CD4-positive, CD25-positive, alpha-beta regulatory T cell (primary cell): Measurements from ENCODE around the gene ARHGEF26. TPM values are rescaled to one million over a fixed set of nuclear protein-coding genes. Genes with fewer than 3 reads are reported as not detected.

Experiments
- ATAC-seq, 2 donors: fragments of 150-1000 bp; cut with Tn5 transposase; one replicate each; pipeline ENCODE4 v1.10.0; 2021; ENCODE audit warnings: low read depth in 2 of 2, moderate number of reproducible peaks in 2 of 2, moderate library complexity in 1 of 2
- DNase-seq, 3 donors: peaks; one replicate each; pipeline versions ENCODE4 v3.0.0 to v3.0.0-alpha.2; 2012 to 2022; ENCODE audit warnings: mixed read lengths in 1 of 3
- H3K27ac ChIP-seq: one replicate; pipeline ENCODE4 v1.7.0; 2013; ENCODE audit warnings: mild to moderate bottlenecking, low read length; ENCODE audit not compliant: insufficient read depth, poor library complexity, severe bottlenecking
- H3K27me3 ChIP-seq: one replicate; pipeline ENCODE4 v1.7.0; 2013; ENCODE audit warnings: low read length; ENCODE audit not compliant: control insufficient read depth, insufficient read depth
- H3K36me3 ChIP-seq: one replicate; pipeline ENCODE4 v1.7.0; 2013; ENCODE audit warnings: mild to moderate bottlenecking, low read length, moderate library complexity; ENCODE audit not compliant: control insufficient read depth, insufficient read depth
- H3K4me1 ChIP-seq: 2 replicates; pipeline ENCODE4 v1.7.0; 2013; ENCODE audit warnings: mild to moderate bottlenecking, low read length; ENCODE audit not compliant: insufficient read depth, control insufficient read depth, poor library complexity, severe bottlenecking
- H3K4me3 ChIP-seq: one replicate; pipeline ENCODE4 v1.7.0; 2013; ENCODE audit warnings: low read depth, mild to moderate bottlenecking, low read length, moderate library complexity
- H3K9me3 ChIP-seq, 2 experiments: 1 replicate in 1 of 2; 2 replicates in 1 of 2; pipeline ENCODE4 v1.7.0; 2013; ENCODE audit warnings: low read length in 2 of 2, mild to moderate bottlenecking in 1 of 2, moderate library complexity in 1 of 2; ENCODE audit not compliant: control insufficient read depth in 2 of 2
- H3K27ac Mint-ChIP-seq, 3 donors: one replicate each; pipeline ENCODE4 v1.8.0; 2020 to 2022; ENCODE audit warnings: mild to moderate bottlenecking in 3 of 3, mixed read lengths in 3 of 3, moderate library complexity in 2 of 3
- H3K27me3 Mint-ChIP-seq: one replicate; pipeline ENCODE4 v1.8.0; 2022; ENCODE audit warnings: mild to moderate bottlenecking, mixed read lengths
- H3K36me3 Mint-ChIP-seq: one replicate; pipeline ENCODE4 v1.8.0; 2020; ENCODE audit warnings: mixed read lengths
- H3K4me1 Mint-ChIP-seq, 4 donors: one replicate each; pipeline ENCODE4 v1.8.0; 2020 to 2022; ENCODE audit warnings: mixed read lengths in 4 of 4, mild to moderate bottlenecking in 1 of 4
- H3K4me3 Mint-ChIP-seq, 4 donors: one replicate each; pipeline ENCODE4 v1.8.0; 2020 to 2022; ENCODE audit warnings: mild to moderate bottlenecking in 4 of 4, mixed read lengths in 4 of 4, moderate library complexity in 3 of 4
- H3K9me3 Mint-ChIP-seq, 7 donors: one replicate each; pipeline ENCODE4 v1.8.0; 2020 to 2022; ENCODE audit warnings: mixed read lengths in 7 of 7, mild to moderate bottlenecking in 3 of 7, moderate library complexity in 2 of 7
- polyA plus RNA-seq, 4 donors: library from polyadenylated mRNA; unstranded; fragments of 300-500 nt; fragmentation: Illumina TruSeq; gene quantifications; one replicate each; pipeline ENCODE4 v1.2.3, GENCODE V29; 2021
- total RNA-seq: library from RNA; stranded (reverse); gene quantifications from one replicate; pipeline ENCODE4 v1.2.3, GENCODE V29; 2022

Gene ARHGEF26
- total and polyA plus RNA-seq, 5 donors from 2014 or later, result 0.09 to 0.13 TPM; not detected in 3

- Mint-ChIP-seq H3K27ac (no peak overlapping the region), H3K4me1 (no peaks in the 10 kb centered on the region), H3K9me3 (no peaks in the 10 kb centered on the region), H3K4me3 (no peak overlapping the region), H3K36me3 (no peaks in the 10 kb centered on the region), H3K27me3 (no peaks in the 10 kb centered on the region)
- no peaks in the 10 kb centered on the region for H3K4me1 ChIP-seq
- no peaks in the 10 kb centered on the region for H3K27me3 ChIP-seq
- no peaks in the 10 kb centered on the region for H3K36me3 ChIP-seq
- no peaks in the 10 kb centered on the region for H3K9me3 ChIP-seq
- ATAC-seq (no peak), DNase-seq (no peak)
- H3K4me3 ChIP-seq, result no peak overlapping the region
- H3K27ac ChIP-seq, result no peak overlapping the region
Measured at GRCh38 chr3:154102225-154102624, 19.0 kb upstream of the ARHGEF26 start.

- H3K27me3 Mint-ChIP-seq, result no peaks in the 10 kb centered on the region
- no peaks in the 10 kb centered on the region for H3K36me3 Mint-ChIP-seq
- H3K9me3 Mint-ChIP-seq, result no peaks in the 10 kb centered on the region
- no peaks in the 10 kb centered on the region for H3K4me1 ChIP-seq
- no peaks in the 10 kb centered on the region for H3K9me3 ChIP-seq
- DNase-seq, result no peak
- no peak overlapping the region for H3K27ac Mint-ChIP-seq
- H3K4me3 Mint-ChIP-seq, result no peak overlapping the region
- no peak overlapping the region for H3K27ac ChIP-seq
- no peaks in the 10 kb centered on the region for H3K4me1 Mint-ChIP-seq
- no peaks in the 10 kb centered on the region for H3K27me3 ChIP-seq
- H3K4me3 ChIP-seq, result no peak overlapping the region
- H3K36me3 ChIP-seq, result no peaks in the 10 kb centered on the region
- no peak for ATAC-seq
Measured at GRCh38 chr3:154105218-154105975, 15.8 kb upstream of the ARHGEF26 start.

- no peak overlapping the region for H3K4me3 ChIP-seq
- no peaks in the 10 kb centered on the region for H3K9me3 Mint-ChIP-seq
- ATAC-seq (no peak), DNase-seq (no peak)
- peaks cover 14% of the 10 kb centered on the region for H3K27me3 Mint-ChIP-seq
- H3K4me3 Mint-ChIP-seq, result no peak overlapping the region
- no peaks in the 10 kb centered on the region for H3K4me1 ChIP-seq
- H3K27ac Mint-ChIP-seq, result no peak overlapping the region
- no peak overlapping the region for H3K27ac ChIP-seq
- no peaks in the 10 kb centered on the region for H3K36me3 ChIP-seq
- no peaks in the 10 kb centered on the region for H3K9me3 ChIP-seq
- H3K36me3 Mint-ChIP-seq, result no peaks in the 10 kb centered on the region
- H3K27me3 ChIP-seq, result peaks cover 3% of the 10 kb centered on the region
- no peaks in the 10 kb centered on the region for H3K4me1 Mint-ChIP-seq
Measured at GRCh38 chr3:154111365-154111935, 9.7 kb upstream of the ARHGEF26 start.

DNA sequence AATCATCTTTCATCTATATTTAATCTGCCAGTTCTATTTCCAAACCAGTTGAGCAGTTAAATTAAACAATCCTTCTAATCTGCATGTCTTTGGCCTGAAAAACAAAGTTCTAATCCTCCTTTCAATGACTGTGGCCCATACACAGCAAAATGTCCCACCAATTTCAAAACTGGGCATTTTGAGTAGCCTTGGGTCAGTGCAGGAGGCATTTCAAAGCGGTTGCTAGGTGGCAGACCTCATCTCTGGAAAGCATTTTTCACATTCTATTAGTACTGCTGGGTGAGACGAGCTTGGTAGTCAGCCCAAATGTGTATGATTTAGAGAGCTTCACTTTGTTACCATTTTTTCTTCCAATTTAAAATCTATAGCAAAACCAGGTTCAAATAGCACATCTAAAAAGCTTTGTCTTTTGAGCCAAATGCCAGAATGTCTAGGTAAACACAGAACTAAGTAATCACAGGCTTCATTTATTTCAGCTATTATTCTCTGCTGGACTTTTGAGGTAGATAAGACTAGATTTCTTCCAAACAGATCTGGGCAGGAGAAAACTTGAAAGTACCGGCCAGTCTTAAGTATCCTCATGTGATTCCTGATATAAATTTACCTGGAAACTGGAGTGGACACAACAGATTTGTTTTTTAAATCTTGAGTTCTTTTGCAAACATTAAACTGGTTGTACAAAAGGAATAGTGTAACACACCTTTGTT is 8.9 kb upstream of the ARHGEF26 start:
- no peaks in the 10 kb centered on the region for H3K4me1 ChIP-seq
- no peaks in the 10 kb centered on the region for H3K9me3 Mint-ChIP-seq
- H3K36me3 ChIP-seq, result no peaks in the 10 kb centered on the region
- H3K36me3 Mint-ChIP-seq, result no peaks in the 10 kb centered on the region
- no peak for DNase-seq
- no peak overlapping the region for H3K27ac ChIP-seq
- H3K4me3 ChIP-seq, result no peak overlapping the region
- H3K4me1 Mint-ChIP-seq, result no peaks in the 10 kb centered on the region
- H3K27me3 Mint-ChIP-seq, result peaks cover 14% of the 10 kb centered on the region
- H3K27me3 ChIP-seq, result peaks cover 3% of the 10 kb centered on the region
- no peaks in the 10 kb centered on the region for H3K9me3 ChIP-seq
- no peak overlapping the region for H3K27ac Mint-ChIP-seq
- ATAC-seq, result no peak
- no peak overlapping the region for H3K4me3 Mint-ChIP-seq

DNA sequence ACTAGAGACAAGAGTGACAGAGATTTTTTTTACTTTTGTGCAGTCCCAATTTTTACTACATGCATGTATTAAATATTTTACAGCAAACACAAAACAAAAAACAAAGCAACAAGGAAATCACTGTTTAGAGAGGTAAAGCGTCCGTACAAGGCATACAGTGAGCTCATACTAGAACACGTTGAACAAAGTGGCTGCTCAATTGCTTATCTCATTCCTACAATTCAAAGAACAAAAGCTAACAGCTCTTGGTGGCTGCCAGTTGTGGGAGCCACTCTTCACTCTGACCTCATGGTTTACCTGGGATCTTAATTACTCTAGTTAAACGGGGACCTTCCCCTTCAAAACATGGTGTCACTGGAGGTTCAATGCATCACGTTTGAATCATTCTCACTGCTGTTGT is 7.6 kb upstream of the ARHGEF26 start:
- no peak overlapping the region for H3K27ac Mint-ChIP-seq
- Histone ChIP-seq H3K27ac (no peak overlapping the region), H3K4me3 (no peak overlapping the region), H3K4me1 (no peaks in the 10 kb centered on the region), H3K9me3 (no peaks in the 10 kb centered on the region), H3K27me3 (peaks cover 3% of the 10 kb centered on the region), H3K36me3 (no peaks in the 10 kb centered on the region)
- H3K27me3 Mint-ChIP-seq, result peaks cover 16% of the 10 kb centered on the region
- no peak overlapping the region for H3K4me3 Mint-ChIP-seq
- no peak for ATAC-seq
- no peaks in the 10 kb centered on the region for H3K9me3 Mint-ChIP-seq
- no peak for DNase-seq
- no peaks in the 10 kb centered on the region for H3K36me3 Mint-ChIP-seq
- no peaks in the 10 kb centered on the region for H3K4me1 Mint-ChIP-seq

DNA sequence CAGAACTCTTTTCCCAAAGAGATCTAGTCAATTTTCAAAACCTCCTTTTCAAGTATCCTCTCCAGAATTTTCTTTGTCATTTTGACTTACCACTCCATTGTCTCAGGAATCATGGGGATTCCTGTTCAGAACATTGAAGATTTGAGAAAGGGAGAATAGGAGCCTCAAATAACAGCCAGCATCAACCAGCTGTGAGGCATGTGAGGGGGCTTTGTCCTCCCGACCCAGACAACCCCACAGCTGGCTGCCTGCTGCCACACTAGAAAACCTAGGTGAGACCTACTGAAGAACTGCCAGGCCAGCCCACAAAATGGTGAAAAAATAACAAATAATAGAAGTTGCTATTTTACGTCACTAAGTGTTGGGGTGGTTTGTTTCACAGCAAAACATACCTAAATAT is 5.9 kb upstream of the ARHGEF26 start:
- Mint-ChIP-seq H3K27me3 (peaks cover 34% of the 10 kb centered on the region), H3K4me1 (peaks cover 0 to under 1% (median 0%) of the 10 kb centered on the region in 4 donors), H3K27ac (no peak overlapping the region), H3K36me3 (no peaks in the 10 kb centered on the region), H3K9me3 (peaks cover 0 to 3% (median 0%) of the 10 kb centered on the region in 7 donors), H3K4me3 (no peak overlapping the region)
- Histone ChIP-seq H3K27ac (no peak overlapping the region), H3K9me3 (no peaks in the 10 kb centered on the region), H3K27me3 (peaks cover 8% of the 10 kb centered on the region), H3K4me1 (no peaks in the 10 kb centered on the region), H3K4me3 (no peak overlapping the region), H3K36me3 (no peaks in the 10 kb centered on the region)
- DNase-seq (no peak), ATAC-seq (no peak)

GRCh38 chr3:154119951-154120350 is 1.2 kb upstream of the ARHGEF26 start:
- Mint-ChIP-seq H3K27me3 (peaks cover 61% of the 10 kb centered on the region), H3K36me3 (peaks cover 3% of the 10 kb centered on the region), H3K4me3 (no peak overlapping the region), H3K9me3 (peaks cover 0 to 5% (median 0%) of the 10 kb centered on the region in 7 donors), H3K4me1 (peaks cover 0 to 23% (median 5%) of the 10 kb centered on the region in 4 donors), H3K27ac (no peak overlapping the region)
- no peak for DNase-seq
- Histone ChIP-seq H3K4me1 (peaks cover 13% of the 10 kb centered on the region), H3K27ac (no peak overlapping the region), H3K4me3 (no peak overlapping the region), H3K36me3 (no peaks in the 10 kb centered on the region), H3K9me3 (no peaks in the 10 kb centered on the region), H3K27me3 (peaks cover 26% of the 10 kb centered on the region)
- ATAC-seq, result no peak
